ENCODE measurements around the gene PLXNC1. TPM values are rescaled to one million over a fixed set of nuclear protein-coding genes. Genes with fewer than 3 reads are reported as not detected.

Gene PLXNC1
- total and polyA plus RNA-seq, 7 experiments from 2014 or later: 2.5 to 57.2 (median 12.6) TPM

DNA sequence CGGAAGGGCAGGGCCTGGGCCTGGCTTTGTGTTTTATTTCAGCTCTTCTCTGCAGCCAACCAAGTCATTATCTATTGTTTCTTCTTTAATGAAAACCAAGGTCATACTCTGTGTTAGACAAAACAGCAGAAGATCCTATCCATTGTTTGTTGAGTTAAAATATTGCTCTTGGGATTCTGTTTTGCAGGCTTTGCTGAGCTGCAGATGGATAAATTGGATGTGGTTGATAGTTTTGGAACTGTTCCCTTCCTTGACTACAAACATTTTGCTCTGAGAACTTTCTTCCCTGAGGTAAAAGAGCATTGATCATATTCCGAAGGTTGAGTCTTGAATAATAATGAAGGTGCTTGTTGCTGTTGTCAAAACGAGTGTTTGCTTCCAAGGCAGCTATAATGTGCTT is 106.6 kb downstream of the PLXNC1 start:
- Mint-ChIP-seq H3K27ac (no peak overlapping the region), H3K9me3 (no peaks in the 10 kb centered on the region), H3K27me3 (no peaks in the 10 kb centered on the region), H3K4me3 (no peak overlapping the region), H3K36me3 (peaks cover 5 to 52% (median 38%) of the 10 kb centered on the region in 5 donors), H3K4me1 (peaks cover 0 to 2% (median 0%) of the 10 kb centered on the region in 7 donors)
- no peak for ATAC-seq
- H3K4me3 ChIP-seq (ENCODE audit: low read length): no peak overlapping the region
- no peaks in the 10 kb centered on the region for H3K27me3 ChIP-seq (ENCODE audit: control insufficient read depth in 2 of 2, insufficient read depth in 2 of 2, low read length in 2 of 2)
- H3K36me3 ChIP-seq (ENCODE audit: control insufficient read depth in 2 of 3, insufficient read depth in 3 of 3, low read length in 3 of 3): peaks cover 0 to 5% (median 0%) of the 10 kb centered on the region in 3 experiments
- intact Hi-C loops (cut with micrococcal nuclease): no loop called here
- H3K27ac ChIP-seq (ENCODE audit: low read depth, low read length): no peak overlapping the region
- DNase-seq: no peak
- ChIA-PET POLR2A (interaction anchor here (0.6 kb wide), 1 partner anchor 1080 kb away, joined by 4 read pairs; no protein-coding TSS in a partner anchor), CTCF (interaction anchor here (0.6 kb wide), 1 partner anchor 17 kb away, joined by 4 read pairs; no protein-coding TSS in a partner anchor)
- H3K9me3 ChIP-seq (ENCODE audit: control insufficient read depth in 2 of 3, low read length in 3 of 3): no peaks in the 10 kb centered on the region
- no peaks in the 10 kb centered on the region for H3K4me1 ChIP-seq (ENCODE audit: control insufficient read depth in 2 of 2, insufficient read depth in 2 of 2, low read length in 2 of 2)

DNA sequence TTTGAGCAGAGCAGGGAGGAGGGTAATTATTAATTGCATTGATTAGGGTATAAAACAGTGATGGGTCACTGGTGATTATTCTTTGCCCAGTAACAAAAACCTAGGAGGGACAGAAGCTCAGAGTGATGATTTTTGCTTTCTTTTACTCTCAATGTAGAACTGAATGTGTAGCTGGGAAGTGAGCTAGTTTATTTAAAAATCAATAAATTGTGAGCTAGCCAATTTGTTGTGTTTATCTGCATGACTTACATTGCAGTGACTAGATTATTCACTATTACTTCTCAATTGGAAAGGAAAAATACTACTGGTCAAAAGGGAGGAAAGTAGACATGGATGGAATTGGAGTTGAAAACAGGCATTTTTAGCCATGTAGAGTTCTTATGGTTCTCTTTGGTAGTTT is 107.1 kb downstream of the PLXNC1 start:
- Mint-ChIP-seq H3K27me3 (no peaks in the 10 kb centered on the region), H3K36me3 (peaks cover 5 to 50% (median 38%) of the 10 kb centered on the region in 5 donors), H3K4me1 (peaks cover 0 to 2% (median 0%) of the 10 kb centered on the region in 7 donors), H3K4me3 (no peak overlapping the region), H3K9me3 (no peaks in the 10 kb centered on the region), H3K27ac (peak overlapping the region in 1 of 9 donors; percentile 34)
- Histone ChIP-seq H3K36me3 (ENCODE audit: control insufficient read depth in 2 of 3, insufficient read depth in 3 of 3, low read length in 3 of 3) (peaks cover 0 to 5% (median 0%) of the 10 kb centered on the region in 3 experiments), H3K4me1 (ENCODE audit: control insufficient read depth in 2 of 2, insufficient read depth in 2 of 2, low read length in 2 of 2) (no peaks in the 10 kb centered on the region), H3K27me3 (ENCODE audit: control insufficient read depth in 2 of 2, insufficient read depth in 2 of 2, low read length in 2 of 2) (no peaks in the 10 kb centered on the region), H3K4me3 (ENCODE audit: low read length) (no peak overlapping the region), H3K9me3 (ENCODE audit: control insufficient read depth in 2 of 3, low read length in 3 of 3) (no peaks in the 10 kb centered on the region), H3K27ac (ENCODE audit: low read depth, low read length) (no peak overlapping the region)
- DNase-seq: no peak
- ChIA-PET CTCF (interaction anchor here (0.6 kb wide), 1 partner anchor 17 kb away, joined by 4 read pairs; no protein-coding TSS in a partner anchor), POLR2A (interaction anchor here (0.6 kb wide), 1 partner anchor 734 kb away, joined by 3 read pairs; no protein-coding TSS in a partner anchor)
- intact Hi-C loops (cut with micrococcal nuclease): no loop called here
- ATAC-seq: no peak

DNA sequence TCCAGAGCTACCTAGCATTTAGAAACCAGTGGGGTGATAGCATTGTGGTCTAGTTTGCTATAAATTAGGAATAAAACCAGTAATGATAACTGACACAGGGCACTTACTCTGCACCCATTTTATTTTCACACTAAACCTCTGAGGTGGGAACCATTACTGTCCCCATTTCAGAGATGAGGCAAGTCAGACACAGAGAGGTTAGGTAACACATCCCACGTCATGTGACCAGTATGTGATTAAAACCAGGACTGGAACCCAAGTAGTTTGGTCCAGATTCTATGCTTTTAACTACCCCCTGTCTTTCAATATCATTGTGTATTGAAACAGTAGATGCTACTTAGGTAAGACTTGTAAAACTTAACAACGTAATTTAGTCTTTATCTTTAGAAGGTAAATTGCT is 110.2 kb downstream of the PLXNC1 start:
- ChIA-PET POLR2A (interaction anchor here (0.7 kb wide), 1 partner anchor 50 kb away, joined by 3 read pairs; no protein-coding TSS in a partner anchor), CTCF (no interaction called here)
- Histone ChIP-seq H3K9me3 (ENCODE audit: control insufficient read depth in 2 of 3, low read length in 3 of 3) (no peaks in the 10 kb centered on the region), H3K27me3 (ENCODE audit: control insufficient read depth in 2 of 2, insufficient read depth in 2 of 2, low read length in 2 of 2) (no peaks in the 10 kb centered on the region), H3K4me1 (ENCODE audit: control insufficient read depth in 2 of 2, insufficient read depth in 2 of 2, low read length in 2 of 2) (peaks cover 13 to 14% of the 10 kb centered on the region in 2 donors), H3K36me3 (ENCODE audit: control insufficient read depth in 2 of 3, insufficient read depth in 3 of 3, low read length in 3 of 3) (no peaks in the 10 kb centered on the region), H3K27ac (ENCODE audit: low read depth, low read length) (no peak overlapping the region), H3K4me3 (ENCODE audit: low read length) (no peak overlapping the region)
- H3K9me3 Mint-ChIP-seq: no peaks in the 10 kb centered on the region
- ATAC-seq: no peak
- no peak for DNase-seq
- H3K36me3 Mint-ChIP-seq: peaks cover 5 to 45% (median 29%) of the 10 kb centered on the region in 5 donors
- H3K27me3 Mint-ChIP-seq: no peaks in the 10 kb centered on the region
- no peak overlapping the region for H3K4me3 Mint-ChIP-seq
- H3K4me1 Mint-ChIP-seq: peaks cover 11 to 20% (median 19%) of the 10 kb centered on the region in 7 donors
- H3K27ac Mint-ChIP-seq: no peak overlapping the region
- intact Hi-C loops (cut with micrococcal nuclease): no loop called here

DNA sequence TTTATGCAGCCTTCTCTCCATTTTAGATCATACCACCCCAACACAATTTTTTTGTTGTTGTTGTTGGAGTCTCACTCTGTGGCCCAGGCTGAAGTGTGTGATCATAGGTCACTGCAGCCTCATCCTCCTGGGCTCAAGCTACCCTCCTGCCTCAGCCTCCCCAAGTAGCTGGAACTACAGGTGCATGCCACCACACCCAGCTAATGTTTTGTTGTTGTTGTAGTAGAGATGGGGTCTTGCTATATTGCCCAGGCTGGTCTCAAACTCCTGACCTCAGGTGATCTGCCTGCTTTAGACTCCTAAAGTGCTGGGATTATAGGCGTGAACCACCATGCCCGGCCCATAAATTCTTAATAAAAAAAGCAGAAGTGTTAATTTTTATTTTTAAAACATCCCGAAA is 111.6 kb downstream of the PLXNC1 start:
- Mint-ChIP-seq H3K4me1 (peaks cover 20 to 33% (median 31%) of the 10 kb centered on the region in 7 donors), H3K36me3 (peaks cover 5 to 50% (median 17%) of the 10 kb centered on the region in 5 donors), H3K27ac (no peak overlapping the region), H3K4me3 (no peak overlapping the region), H3K9me3 (no peaks in the 10 kb centered on the region), H3K27me3 (no peaks in the 10 kb centered on the region)
- H3K4me1 ChIP-seq (ENCODE audit: control insufficient read depth in 2 of 2, insufficient read depth in 2 of 2, low read length in 2 of 2): peaks cover 15 to 18% of the 10 kb centered on the region in 2 donors
- ChIA-PET POLR2A (no interaction called here), CTCF (no interaction called here)
- H3K4me3 ChIP-seq (ENCODE audit: low read length): no peak overlapping the region
- intact Hi-C loops (cut with micrococcal nuclease): loop anchor here (5.0 kb wide), 3 partner anchors 272 to 818 kb away; partner anchors contain the start of gene UBE2N (in 1 of the 2)
- H3K9me3 ChIP-seq (ENCODE audit: control insufficient read depth in 2 of 3, low read length in 3 of 3): no peaks in the 10 kb centered on the region
- DNase-seq: no peak
- H3K27ac ChIP-seq (ENCODE audit: low read depth, low read length): no peak overlapping the region
- H3K36me3 ChIP-seq (ENCODE audit: control insufficient read depth in 2 of 3, insufficient read depth in 3 of 3, low read length in 3 of 3): no peaks in the 10 kb centered on the region
- no peak for ATAC-seq
- no peaks in the 10 kb centered on the region for H3K27me3 ChIP-seq (ENCODE audit: control insufficient read depth in 2 of 2, insufficient read depth in 2 of 2, low read length in 2 of 2)

DNA sequence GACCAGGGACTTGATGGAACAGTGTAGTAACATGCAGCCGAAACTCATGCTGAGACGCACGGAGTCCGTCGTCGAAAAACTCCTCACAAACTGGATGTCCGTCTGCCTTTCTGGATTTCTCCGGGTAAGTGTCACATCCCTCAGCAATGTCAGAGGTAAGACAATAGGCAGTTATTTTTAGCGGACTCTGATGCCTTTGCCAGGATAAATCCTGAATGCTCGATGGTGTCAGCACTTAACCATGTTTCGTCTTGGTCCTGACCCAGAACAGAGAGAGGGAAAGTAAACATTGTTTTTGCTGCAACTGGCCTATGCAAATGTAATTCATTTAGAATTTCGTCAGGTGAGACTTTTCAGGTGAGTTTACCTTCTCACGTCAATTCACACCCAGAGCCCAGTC is 112.3 kb downstream of the PLXNC1 start:
- Mint-ChIP-seq H3K9me3 (no peaks in the 10 kb centered on the region), H3K4me1 (peaks cover 21 to 36% (median 34%) of the 10 kb centered on the region in 7 donors), H3K36me3 (peaks cover 10 to 49% (median 19%) of the 10 kb centered on the region in 5 donors), H3K27ac (peak overlapping the region; percentile 18 to 99 (median 67)), H3K4me3 (peak overlapping the region in 1 of 10 donors; percentile 9), H3K27me3 (no peaks in the 10 kb centered on the region)
- Histone ChIP-seq H3K4me3 (ENCODE audit: low read length) (no peak overlapping the region), H3K36me3 (ENCODE audit: control insufficient read depth in 2 of 3, insufficient read depth in 3 of 3, low read length in 3 of 3) (no peaks in the 10 kb centered on the region), H3K27ac (ENCODE audit: low read depth, low read length) (no peak overlapping the region), H3K27me3 (ENCODE audit: control insufficient read depth in 2 of 2, insufficient read depth in 2 of 2, low read length in 2 of 2) (no peaks in the 10 kb centered on the region), H3K4me1 (ENCODE audit: control insufficient read depth in 2 of 2, insufficient read depth in 2 of 2, low read length in 2 of 2) (peaks cover 15 to 18% of the 10 kb centered on the region in 2 donors), H3K9me3 (ENCODE audit: control insufficient read depth in 2 of 3, low read length in 3 of 3) (no peaks in the 10 kb centered on the region)
- no peak for ATAC-seq
- POLR2A ChIA-PET: no interaction called here
- CTCF ChIA-PET: no interaction called here
- DNase-seq: no peak
- intact Hi-C loops (cut with micrococcal nuclease): loop anchor here (5.0 kb wide), 3 partner anchors 272 to 818 kb away; partner anchors contain the start of gene UBE2N (in 1 of the 2)

DNA sequence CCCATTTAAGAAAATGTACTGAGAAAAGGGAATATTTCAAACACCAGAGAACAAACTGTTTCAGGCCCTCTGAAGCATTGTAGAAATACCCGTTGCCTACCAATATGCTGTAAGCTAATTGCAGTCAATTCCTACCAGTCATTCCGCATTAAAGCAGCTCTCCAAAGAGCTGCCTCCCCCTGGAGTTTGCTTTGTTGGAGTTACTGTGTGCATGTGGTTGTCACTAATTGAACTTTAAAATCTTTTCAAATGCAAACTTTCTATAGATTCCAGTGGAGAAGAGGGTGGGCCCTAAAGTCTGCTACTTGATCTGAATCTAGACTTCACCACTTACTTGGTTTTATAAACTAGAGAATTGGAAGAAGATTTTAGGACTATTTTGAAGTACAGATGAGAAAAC is 112.7 kb downstream of the PLXNC1 start:
- POLR2A ChIA-PET: interaction anchor here (2.7 kb wide), 1 partner anchor 53 kb away, joined by 25 read pairs; no protein-coding TSS in a partner anchor
- ATAC-seq: no peak

More for the DNA sequence above, 112.7 kb downstream of the PLXNC1 start:
- H3K27me3 ChIP-seq (ENCODE audit: control insufficient read depth in 2 of 2, insufficient read depth in 2 of 2, low read length in 2 of 2): no peaks in the 10 kb centered on the region
- Mint-ChIP-seq H3K27me3 (no peaks in the 10 kb centered on the region), H3K36me3 (peaks cover 10 to 49% (median 19%) of the 10 kb centered on the region in 5 donors), H3K9me3 (no peaks in the 10 kb centered on the region), H3K4me1 (peaks cover 25 to 40% (median 38%) of the 10 kb centered on the region in 7 donors), H3K4me3 (peak overlapping the region in 2 of 10 donors; percentile 9 to 29), H3K27ac (peak overlapping the region in 8 of 9 donors; percentile 28 to 100 (median 99))
- peaks cover 15 to 18% of the 10 kb centered on the region in 2 donors for H3K4me1 ChIP-seq (ENCODE audit: control insufficient read depth in 2 of 2, insufficient read depth in 2 of 2, low read length in 2 of 2)
- CTCF ChIA-PET: interaction anchor here (0.6 kb wide), 1 partner anchor 264 kb away, joined by 3 read pairs; no protein-coding TSS in a partner anchor
- no peak overlapping the region for H3K27ac ChIP-seq (ENCODE audit: low read depth, low read length)
- no peak overlapping the region for H3K4me3 ChIP-seq (ENCODE audit: low read length)
- intact Hi-C loops (cut with micrococcal nuclease): loop anchor here (5.0 kb wide), 3 partner anchors 271 to 819 kb away; partner anchors contain the start of gene UBE2N (in 1 of the 2)
- DNase-seq: no peak
- no peaks in the 10 kb centered on the region for H3K36me3 ChIP-seq (ENCODE audit: control insufficient read depth in 2 of 3, insufficient read depth in 3 of 3, low read length in 3 of 3)
- no peaks in the 10 kb centered on the region for H3K9me3 ChIP-seq (ENCODE audit: control insufficient read depth in 2 of 3, low read length in 3 of 3)
